Iris pigment epithelial cell (primary cell): Measurements from ENCODE around the gene EXOC6B.

Source experiments
- DNase-seq: peaks from one replicate; pipeline ENCODE4 v3.0.0-alpha.2; 2011; ENCODE audit warnings: low read depth

The EXOC6B gene

GRCh38 chr2:72789241-72789640 is 36.6 kb downstream of the EXOC6B start:
- DNase-seq: no peak

GRCh38 chr2:72788756-72789155 is 37.1 kb downstream of the EXOC6B start:
- DNase-seq: peak; percentile 40

- no peak for DNase-seq
Observed at GRCh38 chr2:72785517-72785916, 40.3 kb downstream of the EXOC6B start.

GRCh38 chr2:72782520-72782919 is 43.3 kb downstream of the EXOC6B start:
- DNase-seq: no peak

GRCh38 chr2:72781480-72781879 is 44.4 kb downstream of the EXOC6B start:
- DNase-seq: peak; percentile 23

GRCh38 chr2:72780477-72780876 is 45.4 kb downstream of the EXOC6B start:
- peak; percentile 88 for DNase-seq

GRCh38 chr2:72779495-72779894 is 46.3 kb downstream of the EXOC6B start:
- no peak for DNase-seq

- peak; percentile 86 for DNase-seq
Observed at GRCh38 chr2:72778410-72778809, 47.4 kb downstream of the EXOC6B start.

GRCh38 chr2:72770879-72771461 is 54.9 kb downstream of the EXOC6B start:
- DNase-seq: peak; percentile 71

GRCh38 chr2:72765997-72766609 is 59.7 kb downstream of the EXOC6B start:
- no peak for DNase-seq

GRCh38 chr2:72762276-72762675 is 63.6 kb downstream of the EXOC6B start:
- DNase-seq: no peak

- DNase-seq: no peak
Observed at GRCh38 chr2:72759755-72760154, 66.1 kb downstream of the EXOC6B start.

- DNase-seq: peak; percentile 89
Observed at GRCh38 chr2:72757177-72757775, 68.6 kb downstream of the EXOC6B start.

- peak; percentile 19 for DNase-seq
Observed at GRCh38 chr2:72755647-72756423, 70.0 kb downstream of the EXOC6B start.

- DNase-seq: peak; percentile 31
Observed at GRCh38 chr2:72754628-72755320, 71.1 kb downstream of the EXOC6B start.

GRCh38 chr2:72750977-72751639 is 74.7 kb downstream of the EXOC6B start:
- no peak for DNase-seq

GRCh38 chr2:72750466-72750865 is 75.4 kb downstream of the EXOC6B start:
- DNase-seq: no peak

- no peak for DNase-seq
Observed at GRCh38 chr2:72747344-72747743, 78.5 kb downstream of the EXOC6B start.

- peak; percentile 78 for DNase-seq
Observed at GRCh38 chr2:72745679-72746368, 80.0 kb downstream of the EXOC6B start.

GRCh38 chr2:72744049-72744448 is 81.8 kb downstream of the EXOC6B start:
- peak; percentile 83 for DNase-seq

- DNase-seq: no peak
Observed at GRCh38 chr2:72743481-72743880, 82.4 kb downstream of the EXOC6B start.
